ENCODE measurements around the gene STAU1.
A peak's percentile ranks its signal among the peaks of the same experiment; 100 is the strongest.
"Not testable (repeated sequence)": the region's sequence is repeated elsewhere in the genome, so short reads cannot be mapped to it uniquely, and the experiment has no call there.

The STAU1 gene

GRCh38 chr20:49163696-49164095 is 24.4 kb downstream of the STAU1 start:
- DNase-seq = no peak

GRCh38 chr20:49161428-49162152 is 26.5 kb downstream of the STAU1 start:
- DNase-seq = no peak

GRCh38 chr20:49160057-49160929 is 27.8 kb downstream of the STAU1 start:
- no peak for DNase-seq

GRCh38 chr20:49157146-49157545 is 31.0 kb downstream of the STAU1 start:
- no peak for DNase-seq

GRCh38 chr20:49156481-49156880 is 31.7 kb downstream of the STAU1 start:
- no peak for DNase-seq

- no peak for DNase-seq
Measured at GRCh38 chr20:49151436-49151835, 36.7 kb downstream of the STAU1 start.

GRCh38 chr20:49149281-49150045 is 38.7 kb downstream of the STAU1 start:
- DNase-seq = no peak

- DNase-seq = no peak
Measured at GRCh38 chr20:49148601-49149000, 39.5 kb downstream of the STAU1 start.

GRCh38 chr20:49147296-49147695 is 40.8 kb downstream of the STAU1 start:
- no peak for DNase-seq

GRCh38 chr20:49146442-49147225 is 41.5 kb downstream of the STAU1 start:
- DNase-seq = no peak

- no peak for DNase-seq
Measured at GRCh38 chr20:49140834-49141233, 47.3 kb downstream of the STAU1 start.

GRCh38 chr20:49140411-49140810 is 47.7 kb downstream of the STAU1 start:
- DNase-seq = no peak

- DNase-seq = no peak
Measured at GRCh38 chr20:49138431-49138830, 49.7 kb downstream of the STAU1 start.

GRCh38 chr20:49136817-49137571 is 51.1 kb downstream of the STAU1 start:
- DNase-seq = no peak

- not testable (repeated sequence) for DNase-seq
Measured at GRCh38 chr20:49134797-49135196, 53.3 kb downstream of the STAU1 start.

- DNase-seq = no peak
Measured at GRCh38 chr20:49133571-49133970, 54.6 kb downstream of the STAU1 start.

GRCh38 chr20:49132995-49133478 is 55.1 kb downstream of the STAU1 start:
- peak; percentile 56 for DNase-seq

GRCh38 chr20:49123982-49124381 is 64.2 kb downstream of the STAU1 start:
- DNase-seq = no peak

- DNase-seq = no peak
Measured at GRCh38 chr20:49122920-49123319, 65.2 kb downstream of the STAU1 start.

- no peak for DNase-seq
Measured at GRCh38 chr20:49119988-49120387, 68.1 kb downstream of the STAU1 start.

- no peak for DNase-seq
Measured at GRCh38 chr20:49118307-49118706, 69.8 kb downstream of the STAU1 start.

- no peak for DNase-seq
Measured at GRCh38 chr20:49115564-49115963, 72.6 kb downstream of the STAU1 start.

Measured in COR-L47 (cell line).